ENCODE results near the gene FUT8.
"Not testable (repeated sequence)": the region's sequence is repeated elsewhere in the genome, so short reads cannot be mapped to it uniquely, and the experiment has no call there.

Gene FUT8

DNA sequence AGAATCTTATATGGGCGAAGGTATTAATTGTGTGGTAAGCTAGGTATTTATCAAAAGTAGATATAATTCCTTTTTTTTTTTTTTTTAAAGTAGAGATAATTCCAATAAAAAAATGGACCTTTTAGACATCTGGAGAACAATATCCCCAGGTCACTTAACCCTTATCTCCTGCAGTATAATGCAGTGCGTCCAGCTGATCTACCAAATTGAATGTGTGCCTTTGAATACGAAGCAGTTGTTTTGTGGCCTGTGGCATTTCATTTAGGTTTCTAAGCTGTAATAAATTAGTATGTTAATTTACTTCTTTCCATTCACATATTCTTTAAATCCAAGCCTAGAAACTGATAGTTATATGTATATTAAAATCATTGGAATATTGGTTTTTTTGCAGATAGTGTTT lies 3.1 kb downstream of the FUT8 start:
- DNase-seq (ENCODE audit: low read depth in 2 of 2, low spot score in 1 of 2): no peak

DNA sequence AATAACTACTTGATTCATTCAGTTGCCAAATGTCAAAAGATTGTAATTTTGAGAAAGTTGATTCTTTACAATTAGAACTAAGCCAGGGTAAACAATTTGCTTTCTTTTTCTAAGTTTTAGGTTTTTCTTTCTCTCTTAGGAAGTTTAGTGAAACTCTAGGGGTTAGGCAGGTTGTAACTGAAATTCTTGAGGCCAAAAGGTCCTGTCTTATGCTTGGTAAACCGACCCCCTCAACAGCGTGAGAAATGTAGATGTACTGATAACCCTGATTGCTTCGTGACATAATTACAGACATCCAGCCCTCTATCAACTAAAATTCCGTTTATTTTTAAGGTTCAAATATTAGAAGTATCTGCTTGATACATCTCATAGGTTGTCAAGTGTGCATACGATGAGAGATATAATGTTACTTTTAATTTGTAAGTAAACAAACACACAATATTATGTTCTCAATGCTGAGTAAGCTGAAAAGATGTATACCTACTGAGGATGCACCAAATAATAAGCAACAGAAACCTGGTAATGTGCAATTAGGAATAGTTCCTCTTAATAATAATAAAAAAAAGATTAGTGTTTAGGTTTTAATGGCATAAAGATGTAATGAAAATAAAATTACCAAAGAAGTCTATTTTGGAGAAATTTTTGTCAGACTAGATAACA lies 7.2 kb downstream of the FUT8 start:
- DNase-seq (ENCODE audit: low read depth in 2 of 2, low spot score in 1 of 2): no peak

DNA sequence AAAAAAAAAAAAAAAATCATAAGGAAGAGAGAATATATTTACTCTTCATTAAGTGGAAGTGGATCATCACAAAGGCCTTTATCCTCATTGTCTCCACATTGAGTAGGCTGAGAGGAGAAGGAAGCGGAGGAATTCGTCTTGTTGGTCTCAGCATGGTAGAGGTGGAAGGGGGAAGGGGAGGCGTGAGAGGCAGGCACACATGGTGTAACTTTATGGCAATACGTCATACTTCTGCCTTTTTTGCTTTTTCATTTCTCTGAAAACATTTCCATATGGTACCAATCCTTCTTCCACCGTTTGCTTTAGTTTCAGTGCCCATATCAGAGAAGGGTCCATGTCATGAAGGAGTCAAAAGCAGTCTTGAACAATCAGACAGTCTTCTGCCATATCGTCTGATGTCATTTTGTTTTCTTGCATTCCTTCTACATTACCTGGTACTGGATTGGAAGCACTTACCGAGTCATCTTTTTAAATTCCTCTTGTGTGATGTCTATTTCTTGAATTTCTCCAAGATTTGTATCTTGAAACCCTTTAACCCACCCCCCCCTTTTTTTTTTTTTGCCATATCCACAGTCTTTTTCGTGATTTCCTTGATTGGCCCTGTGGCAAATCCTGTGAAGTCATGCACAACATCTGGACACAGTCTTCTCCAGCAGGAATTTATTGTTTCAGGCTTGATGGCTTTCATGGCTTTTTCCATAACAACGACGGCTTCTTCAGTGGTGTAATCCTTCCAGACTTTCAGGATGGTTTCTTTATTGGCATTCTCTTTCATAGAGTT lies 8.9 kb downstream of the FUT8 start:
- no peak for DNase-seq (ENCODE audit: low read depth in 2 of 2, low spot score in 1 of 2)

DNA sequence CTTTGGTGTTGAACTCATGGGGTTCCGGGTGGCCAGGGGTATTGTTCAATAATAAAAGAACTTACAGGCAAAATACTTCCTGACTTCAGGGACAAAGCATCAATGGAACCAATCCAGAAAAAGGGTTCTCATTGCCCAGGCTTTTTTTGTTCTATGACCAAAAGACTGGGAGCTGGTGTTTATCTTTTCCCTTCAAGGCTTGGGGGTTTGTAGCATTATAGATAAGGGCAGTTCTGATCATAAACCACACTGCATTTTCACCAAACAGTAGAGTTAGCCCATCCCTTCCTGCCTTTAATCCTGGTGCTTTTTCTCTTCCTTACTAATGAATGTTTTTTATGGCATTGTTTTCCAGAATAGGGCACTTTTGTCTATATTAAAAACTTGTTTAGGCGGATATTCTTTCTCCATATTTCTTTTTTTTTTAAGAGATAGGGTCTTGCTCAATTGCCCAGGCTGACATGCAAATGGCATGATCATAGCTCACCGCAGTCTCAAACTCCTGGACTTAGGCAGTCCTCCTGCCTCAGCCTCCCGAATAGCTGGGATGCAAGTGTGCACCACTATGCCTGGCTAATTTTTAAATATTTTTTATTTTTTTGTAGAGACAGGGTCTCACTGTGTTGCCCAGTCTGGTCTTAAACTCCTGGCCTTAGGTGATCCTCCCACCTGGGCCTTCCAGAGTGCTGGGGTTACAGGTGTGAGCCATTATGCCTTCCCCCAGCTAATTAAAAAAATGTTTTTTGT lies 9.7 kb downstream of the FUT8 start:
- no peak for DNase-seq (ENCODE audit: low read depth in 2 of 2, low spot score in 1 of 2)

DNA sequence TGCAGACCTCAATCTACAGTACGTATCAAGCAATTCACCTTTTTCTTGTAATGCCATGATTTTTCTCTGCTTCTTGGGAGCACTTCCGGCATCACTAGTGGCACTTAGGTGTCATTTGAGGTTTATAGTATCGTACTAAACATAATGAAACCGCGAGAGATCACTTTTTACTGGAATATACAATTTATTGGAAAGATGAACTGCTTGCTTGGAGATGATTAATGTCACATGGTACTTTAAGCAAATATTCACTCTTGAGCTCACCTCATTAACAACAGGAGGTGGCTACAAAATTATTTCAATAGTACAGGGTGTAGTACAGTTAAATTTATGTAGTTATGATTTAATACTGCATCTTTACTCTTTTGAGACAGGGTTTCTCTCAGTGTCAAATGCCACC lies 11.5 kb downstream of the FUT8 start:
- DNase-seq (ENCODE audit: low read depth in 2 of 2, low spot score in 1 of 2): no peak

DNA sequence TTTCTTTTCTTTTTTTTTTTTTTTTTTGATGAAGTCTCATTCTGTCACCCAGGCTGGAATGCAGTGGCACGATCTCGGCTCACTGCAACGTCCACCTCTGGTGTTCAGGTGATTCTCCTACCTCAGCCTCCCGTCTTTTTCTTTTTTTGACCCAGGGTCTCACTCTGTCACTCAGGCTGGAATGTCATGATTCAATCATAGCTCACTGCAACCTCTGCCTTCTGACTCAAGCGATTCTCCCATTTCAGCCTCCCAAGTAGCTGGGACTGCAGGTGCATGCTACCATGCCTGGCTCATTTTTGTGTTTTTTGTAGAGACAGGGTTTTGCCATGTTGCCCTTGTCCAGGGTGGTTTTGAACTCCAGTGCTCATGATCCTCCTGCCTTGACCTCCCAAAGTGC lies 12.0 kb downstream of the FUT8 start:
- no peak for DNase-seq (ENCODE audit: low read depth in 2 of 2, low spot score in 1 of 2)

DNA sequence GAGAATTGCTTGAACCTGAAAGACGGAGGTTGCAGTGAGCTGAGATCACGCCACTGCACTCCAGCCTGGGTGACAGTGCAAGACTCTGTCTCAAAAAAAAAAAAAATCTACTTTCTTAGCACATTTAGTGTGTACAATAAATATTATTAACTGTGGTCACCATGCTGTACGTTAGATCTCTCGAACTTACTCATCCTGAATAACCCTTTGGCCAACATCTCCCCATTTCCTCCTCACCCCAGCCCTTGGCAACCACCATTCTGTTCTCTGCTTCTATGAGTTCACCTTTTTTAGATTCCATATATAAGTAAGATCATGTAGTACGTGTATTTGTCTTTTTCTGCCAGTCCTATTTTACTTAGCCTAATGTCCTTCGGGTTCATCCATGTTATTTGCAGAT lies 13.4 kb downstream of the FUT8 start:
- DNase-seq (ENCODE audit: low read depth in 2 of 2, low spot score in 1 of 2): no peak

DNA sequence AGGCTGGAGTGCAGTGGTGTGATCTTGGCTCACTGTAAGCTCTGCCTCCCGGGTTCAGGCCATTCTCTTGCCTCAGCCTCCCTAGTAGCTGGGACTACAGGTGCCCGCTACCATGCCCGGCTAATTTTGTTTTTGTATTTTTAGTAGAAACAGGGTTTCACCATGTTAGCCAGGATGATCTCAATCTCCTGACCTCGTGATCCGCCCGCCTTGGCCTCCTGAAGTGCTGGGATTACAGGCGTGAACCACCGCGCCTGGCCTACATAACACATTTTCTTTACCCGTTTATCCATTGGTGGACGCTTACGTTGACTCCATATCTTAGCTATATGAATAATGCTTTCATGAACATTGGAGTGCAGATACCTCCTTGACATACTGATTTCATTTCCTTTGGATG lies 14.4 kb downstream of the FUT8 start:
- DNase-seq (ENCODE audit: low read depth in 2 of 2, low spot score in 1 of 2): not testable (repeated sequence)

DNA sequence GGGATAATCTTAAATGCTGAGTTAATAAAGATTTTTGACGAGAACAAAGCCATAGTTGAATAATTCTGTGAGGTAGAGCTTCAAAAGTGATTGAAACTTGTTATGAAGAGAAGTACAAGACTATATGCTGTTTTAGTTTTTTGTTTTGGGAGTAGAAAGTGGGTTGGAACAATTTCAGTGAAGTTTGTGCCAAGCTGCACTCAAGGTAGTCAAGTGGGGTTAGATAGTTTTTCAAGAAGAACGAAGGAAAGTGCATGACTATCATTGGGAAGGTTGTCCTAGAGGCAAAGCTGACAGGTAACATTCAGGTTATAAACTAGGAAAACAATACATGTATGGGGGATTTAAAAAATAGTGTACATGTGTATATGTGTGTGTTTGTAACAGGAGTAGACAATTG lies 16.2 kb downstream of the FUT8 start:
- DNase-seq (ENCODE audit: low read depth in 2 of 2, low spot score in 1 of 2): no peak

DNA sequence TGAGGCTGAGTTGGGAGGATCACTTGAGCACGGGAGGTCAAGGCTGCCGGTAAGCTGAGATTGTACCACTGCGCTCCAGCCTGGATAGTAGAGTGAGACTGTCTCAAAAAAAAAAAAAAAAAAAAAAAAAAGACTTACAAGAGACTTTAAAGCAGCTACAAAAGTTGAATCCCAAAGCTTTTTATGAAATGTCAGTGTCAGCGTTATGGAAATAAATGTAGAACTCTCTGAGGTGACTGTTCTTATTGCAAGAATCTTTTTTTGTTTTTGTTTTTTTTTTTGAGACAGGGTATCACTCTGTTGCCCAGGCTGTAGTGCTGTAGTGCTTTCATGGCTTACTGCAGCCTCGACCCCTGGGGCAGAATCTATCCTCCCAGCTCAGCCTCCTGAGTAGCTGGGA lies 17.2 kb downstream of the FUT8 start:
- no peak for DNase-seq (ENCODE audit: low read depth in 2 of 2, low spot score in 1 of 2)

DNA sequence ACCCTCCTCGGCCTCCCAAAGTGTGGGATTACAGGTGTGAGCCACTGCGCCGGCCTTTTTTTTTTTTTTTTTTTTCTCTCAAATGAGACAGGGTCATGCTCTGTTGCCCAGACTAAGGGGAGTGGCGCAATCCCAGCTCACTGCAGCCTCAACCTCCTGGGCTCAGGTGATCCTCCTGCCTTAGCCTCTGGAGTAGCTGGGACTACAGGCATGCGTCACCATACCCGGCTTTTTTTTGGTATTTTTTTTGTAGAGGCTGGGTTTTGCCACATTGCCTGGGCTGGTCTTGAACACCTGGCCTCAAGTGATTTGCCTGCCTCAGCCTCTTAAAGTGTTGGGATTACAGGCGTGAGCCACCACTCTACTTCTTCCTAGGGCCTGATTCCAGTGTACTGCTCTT lies 18.7 kb downstream of the FUT8 start:
- no peak for DNase-seq (ENCODE audit: low read depth in 2 of 2, low spot score in 1 of 2)

DNA sequence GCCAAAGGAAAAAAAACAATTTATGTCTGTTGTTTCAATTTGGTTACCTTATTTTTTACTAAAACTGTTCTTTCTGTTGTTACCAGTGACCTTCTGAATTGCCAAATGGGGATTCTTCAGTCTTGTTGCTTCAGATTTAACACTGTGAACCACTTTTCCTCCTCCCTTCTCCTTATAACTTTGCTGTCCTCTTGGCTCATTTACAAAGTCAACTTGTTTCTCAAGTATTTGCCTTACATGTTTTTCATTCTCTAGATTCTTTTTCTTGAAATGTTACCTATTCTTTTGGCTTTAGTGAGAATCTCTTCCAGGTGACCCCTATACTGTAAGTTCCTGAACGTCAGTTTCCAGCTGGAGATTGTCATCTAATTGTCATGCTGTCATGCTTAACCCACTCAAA lies 19.4 kb downstream of the FUT8 start:
- DNase-seq (ENCODE audit: low read depth in 2 of 2, low spot score in 1 of 2): no peak

DNA sequence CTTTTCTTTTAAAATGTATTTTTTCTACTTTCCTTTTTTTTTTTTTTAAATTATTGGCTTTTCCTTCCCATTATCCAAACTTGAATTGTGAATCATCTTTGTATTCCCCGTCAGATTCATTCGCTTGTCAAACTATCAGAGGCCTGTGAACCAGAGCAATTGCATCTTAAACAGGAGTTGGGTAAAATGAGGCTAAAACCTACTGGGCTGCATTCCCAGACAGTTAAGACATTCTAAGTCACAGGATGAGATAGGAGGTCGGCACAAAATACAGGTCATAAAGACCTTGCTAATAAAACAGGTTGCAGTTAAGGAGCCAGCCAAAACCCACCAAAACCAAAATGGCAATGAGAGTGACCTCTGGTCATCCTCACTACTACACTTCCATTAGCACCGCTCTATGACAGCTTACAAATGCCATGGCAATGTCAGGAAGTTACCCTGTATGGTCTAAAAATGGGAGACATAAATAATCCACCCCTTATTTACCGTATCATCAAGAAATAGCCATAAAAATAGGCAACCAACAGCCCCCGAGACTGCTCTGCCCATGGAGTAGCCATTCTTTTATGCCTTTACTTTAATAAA lies 19.9 kb downstream of the FUT8 start:
- DNase-seq (ENCODE audit: low read depth in 2 of 2, low spot score in 1 of 2): no peak

DNA sequence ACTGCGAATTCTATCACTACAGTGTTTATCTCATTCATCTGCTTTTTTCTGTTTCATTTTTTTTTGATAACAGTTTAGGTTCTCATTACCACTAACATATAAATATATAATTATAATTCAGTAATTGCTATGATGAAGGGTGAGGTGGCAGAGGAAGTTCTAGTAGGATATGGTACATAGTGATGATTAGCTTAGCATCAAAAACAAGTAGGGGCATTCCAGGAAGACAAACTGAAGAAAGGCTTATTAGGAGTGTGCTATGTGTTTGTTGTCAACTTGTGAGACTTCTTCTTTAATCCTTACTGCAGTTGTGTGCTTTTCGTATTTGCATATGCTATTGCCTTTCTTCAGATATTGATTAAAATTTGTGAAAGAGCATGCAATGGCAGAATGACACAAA lies 20.6 kb downstream of the FUT8 start:
- no peak for DNase-seq (ENCODE audit: low read depth in 2 of 2, low spot score in 1 of 2)

DNA sequence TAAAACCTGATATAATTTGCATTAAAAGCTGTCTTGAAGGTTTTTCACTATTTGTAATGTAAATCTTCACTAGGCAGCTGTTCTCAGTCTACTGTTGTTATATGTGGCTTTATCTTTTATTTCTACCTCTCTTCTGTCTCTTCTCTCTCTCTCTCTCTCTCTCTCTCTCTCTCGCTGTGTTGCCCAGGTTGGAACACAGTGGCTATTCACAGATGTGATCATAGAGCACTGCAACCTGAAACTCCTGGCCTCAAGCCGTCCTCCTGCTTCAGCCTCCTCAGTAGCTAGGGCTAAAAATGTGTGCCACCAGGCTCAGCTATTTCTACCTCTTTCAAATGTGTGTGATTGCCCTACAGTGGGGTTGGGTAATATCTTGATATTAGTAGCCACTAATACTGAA lies 21.1 kb downstream of the FUT8 start:
- DNase-seq (ENCODE audit: low read depth in 2 of 2, low spot score in 1 of 2): no peak

DNA sequence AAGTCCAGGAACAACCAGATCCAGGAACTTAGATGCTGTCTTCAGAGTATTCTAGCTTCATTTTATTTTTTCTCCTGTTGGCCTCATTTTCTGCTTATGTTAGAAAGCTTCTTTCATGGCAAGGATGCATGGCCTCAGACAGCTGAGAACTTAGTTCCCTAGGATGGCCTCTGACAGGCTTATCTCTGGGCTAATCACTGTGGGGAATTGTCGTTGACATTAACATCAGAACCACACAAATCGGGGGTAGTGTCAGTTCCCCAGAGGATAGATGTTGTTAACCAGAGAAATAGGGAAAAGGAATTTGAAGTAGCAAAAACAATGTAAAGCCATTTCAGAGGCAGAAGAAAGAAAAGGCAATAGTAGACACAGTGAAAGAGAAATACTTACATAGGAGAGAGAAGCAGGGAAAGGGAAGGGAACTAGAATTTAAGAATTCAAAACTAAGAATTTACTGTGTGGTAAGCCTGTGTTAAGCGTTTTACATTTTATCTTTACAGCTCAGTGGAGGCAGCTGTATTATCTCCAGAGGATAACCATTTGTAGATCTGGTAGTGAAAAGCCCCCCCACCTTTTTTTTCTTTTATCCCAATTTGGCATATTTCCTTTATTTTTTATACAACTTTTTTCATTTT lies 21.8 kb downstream of the FUT8 start:
- DNase-seq (ENCODE audit: low read depth in 2 of 2, low spot score in 1 of 2): no peak

DNA sequence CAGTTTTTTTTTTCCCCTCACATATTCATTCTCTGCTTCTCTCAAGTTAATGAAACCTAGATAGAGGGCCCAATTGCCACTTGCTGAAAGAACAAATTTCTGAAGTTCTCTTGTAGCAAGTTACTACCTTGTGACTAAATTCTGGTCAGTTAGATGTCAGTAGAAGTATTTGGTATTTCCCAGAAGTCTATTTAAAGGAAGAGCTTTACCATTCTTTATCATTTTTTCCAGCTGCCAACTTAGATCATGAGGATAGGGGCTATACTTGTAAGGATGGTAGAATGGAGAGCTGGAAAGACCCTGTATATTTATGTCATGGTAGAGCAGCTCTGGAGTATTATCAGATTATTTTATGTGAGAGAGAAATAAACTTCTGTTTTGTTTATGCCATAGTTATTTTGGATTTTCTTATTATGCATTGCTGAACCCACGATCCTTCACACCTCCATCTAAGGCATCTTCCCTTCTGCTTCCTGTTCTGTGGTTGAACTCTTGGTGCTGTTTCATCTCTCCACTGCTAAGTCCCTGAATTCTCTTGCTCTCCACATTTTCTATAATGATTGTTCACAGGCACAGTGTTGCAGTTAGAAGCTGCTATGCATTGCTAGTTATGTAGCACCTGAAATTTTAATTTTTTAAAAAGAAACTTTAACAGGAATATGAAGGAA lies 25.9 kb downstream of the FUT8 start:
- no peak for DNase-seq (ENCODE audit: low read depth in 2 of 2, low spot score in 1 of 2)

DNA sequence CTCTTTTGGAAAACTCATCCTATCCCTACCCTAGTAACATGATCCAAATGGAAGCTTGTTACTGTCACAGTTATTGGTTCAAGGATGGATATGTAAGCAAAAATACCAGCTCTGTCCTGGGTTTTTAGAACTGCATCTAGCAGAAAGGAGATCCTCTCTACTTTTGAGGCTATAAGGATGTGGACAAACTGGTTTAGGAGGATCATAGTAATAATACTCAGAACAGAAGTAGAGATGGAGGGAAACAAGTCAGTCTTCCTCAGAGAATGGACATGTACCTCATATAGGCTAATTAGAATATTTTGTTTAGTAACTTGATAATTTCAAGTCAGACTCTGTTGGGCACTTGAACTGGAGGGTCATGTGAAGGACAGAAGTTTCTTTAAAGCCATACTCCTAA lies 26.6 kb downstream of the FUT8 start:
- no peak for DNase-seq (ENCODE audit: low read depth in 2 of 2, low spot score in 1 of 2)

DNA sequence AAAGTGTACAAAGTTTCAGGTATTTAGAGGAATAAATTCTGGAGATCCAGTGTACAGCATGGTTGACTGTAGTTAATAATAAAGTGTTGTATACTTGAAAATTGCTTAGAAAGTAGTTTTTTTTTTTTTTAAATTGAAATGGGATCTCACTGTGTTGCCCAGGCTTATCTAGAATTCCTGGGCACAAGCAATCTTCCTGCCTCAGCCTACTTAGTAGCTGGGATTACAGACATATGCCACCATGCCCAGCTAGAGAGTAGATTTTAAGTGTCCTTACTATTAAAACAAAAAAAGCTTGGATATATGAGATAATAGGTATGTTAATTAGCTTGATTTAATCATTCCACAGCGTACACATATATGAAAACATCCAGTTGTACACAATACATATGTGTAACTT lies 27.7 kb downstream of the FUT8 start:
- no peak for DNase-seq (ENCODE audit: low read depth in 2 of 2, low spot score in 1 of 2)

DNA sequence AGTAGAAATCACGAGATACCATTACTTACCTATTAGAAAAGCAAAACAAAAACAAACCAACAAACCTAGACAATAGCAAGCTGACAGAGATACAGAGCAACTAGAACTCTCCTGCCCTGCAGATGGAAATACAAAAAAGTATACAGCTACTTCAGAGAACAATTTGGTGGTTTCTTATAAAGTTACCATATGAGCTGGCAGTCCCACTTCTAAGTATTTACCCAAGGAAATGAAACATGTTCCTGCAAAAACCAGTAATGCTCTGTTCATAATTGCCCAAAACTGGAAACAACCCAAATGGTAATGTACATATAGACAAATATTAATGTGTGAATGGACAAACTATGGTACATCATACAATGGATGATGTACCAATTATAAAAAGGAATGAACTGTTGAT lies 31.7 kb downstream of the FUT8 start:
- DNase-seq (ENCODE audit: low read depth in 2 of 2, low spot score in 1 of 2): no peak

DNA sequence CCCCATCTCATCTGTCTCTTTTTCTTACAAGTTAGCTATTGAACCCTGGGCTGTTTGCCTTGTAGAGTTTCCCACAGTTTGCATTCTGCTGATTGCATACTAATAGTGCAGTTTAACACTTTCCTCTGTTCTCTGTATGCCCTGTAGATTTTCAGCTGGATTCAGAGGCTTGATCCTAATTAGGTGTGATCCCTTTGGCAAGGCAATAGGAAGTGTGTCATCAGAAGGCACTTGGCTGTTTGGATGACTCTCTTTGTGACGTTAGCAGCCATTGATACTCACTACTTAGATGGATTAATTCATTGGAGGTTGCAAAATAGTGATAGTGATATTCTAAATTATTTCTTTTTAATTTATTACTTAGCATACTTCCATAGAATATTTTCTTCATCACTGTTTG lies 33.6 kb downstream of the FUT8 start:
- no peak for DNase-seq (ENCODE audit: low read depth in 2 of 2, low spot score in 1 of 2)
